ENCODE measurements around the gene CDK5R1. TPM values are rescaled to one million over a fixed set of nuclear protein-coding genes. Genes with fewer than 3 reads are reported as not detected.

The CDK5R1 gene
- total and polyA plus RNA-seq, 2 donors (not counting 1 experiment from before 2014, with no cell fraction given), result 0.33 to 0.56 TPM

- H3K4me3 ChIP-seq (replicated peaks in 1 of 4; ENCODE audit: control extremely low read depth in 1 of 4, insufficient read depth in 1 of 4, low read depth in 3 of 4, low read length in 4 of 4), result no peak overlapping the region
- H3K4me1 ChIP-seq (ENCODE audit: control insufficient read depth, extremely low read depth, insufficient read depth, low read length), result no peaks in the 10 kb centered on the region
- peaks cover 4% of the 10 kb centered on the region for H3K36me3 ChIP-seq (ENCODE audit: control insufficient read depth, insufficient read depth, low read length)
- no peak overlapping the region for H2AFZ ChIP-seq (ENCODE audit: low read length)
- H3K27me3 ChIP-seq (ENCODE audit: control insufficient read depth, insufficient read depth, low read length), result no peaks in the 10 kb centered on the region
- no peaks in the 10 kb centered on the region for H4K20me1 ChIP-seq (ENCODE audit: control insufficient read depth, extremely low read depth, insufficient read depth, low read length)
- H3K79me2 ChIP-seq (ENCODE audit: control insufficient read depth, insufficient read depth, low read length), result peaks cover 9% of the 10 kb centered on the region
- H3K4me2 ChIP-seq (ENCODE audit: extremely low read depth, insufficient read depth, low read length), result no peak overlapping the region
- no peaks in the 10 kb centered on the region for H3K9me3 ChIP-seq (ENCODE audit: control insufficient read depth, insufficient read depth, low read depth, low read length)
- no peak for TF ChIP-seq EZH2 (IDR thresholded peaks at IDR 0.05; ENCODE audit: low read length, missing control alignments)
- H3K27ac ChIP-seq (ENCODE audit: insufficient read depth, low read length), result no peak overlapping the region
- H3K9ac ChIP-seq (ENCODE audit: insufficient read depth, low read length), result no peak overlapping the region
- DNase-seq (ENCODE audit: low read depth in 2 of 2), result no peak
These were observed 26.7 kb upstream of the CDK5R1 start for GRCh38 chr17:32460054-32460453.

GRCh38 chr17:32461498-32461852 is 25.3 kb upstream of the CDK5R1 start:
- Histone ChIP-seq H3K79me2 (ENCODE audit: control insufficient read depth, insufficient read depth, low read length) (peaks cover 7% of the 10 kb centered on the region), H3K36me3 (ENCODE audit: control insufficient read depth, insufficient read depth, low read length) (peaks cover 2% of the 10 kb centered on the region), H3K4me1 (ENCODE audit: control insufficient read depth, extremely low read depth, insufficient read depth, low read length) (no peaks in the 10 kb centered on the region), H3K27me3 (ENCODE audit: control insufficient read depth, insufficient read depth, low read length) (no peaks in the 10 kb centered on the region), H3K4me3 (replicated peaks in 1 of 4; ENCODE audit: control extremely low read depth in 1 of 4, insufficient read depth in 1 of 4, low read depth in 3 of 4, low read length in 4 of 4) (no peak overlapping the region), H4K20me1 (ENCODE audit: control insufficient read depth, extremely low read depth, insufficient read depth, low read length) (no peaks in the 10 kb centered on the region), H3K27ac (ENCODE audit: insufficient read depth, low read length) (no peak overlapping the region), H3K4me2 (ENCODE audit: extremely low read depth, insufficient read depth, low read length) (no peak overlapping the region), H2AFZ (ENCODE audit: low read length) (no peak overlapping the region), H3K9me3 (ENCODE audit: control insufficient read depth, insufficient read depth, low read depth, low read length) (no peaks in the 10 kb centered on the region), H3K9ac (ENCODE audit: insufficient read depth, low read length) (no peak overlapping the region)
- no peak for DNase-seq (ENCODE audit: low read depth in 2 of 2)
- TF ChIP-seq, protein P1, sequence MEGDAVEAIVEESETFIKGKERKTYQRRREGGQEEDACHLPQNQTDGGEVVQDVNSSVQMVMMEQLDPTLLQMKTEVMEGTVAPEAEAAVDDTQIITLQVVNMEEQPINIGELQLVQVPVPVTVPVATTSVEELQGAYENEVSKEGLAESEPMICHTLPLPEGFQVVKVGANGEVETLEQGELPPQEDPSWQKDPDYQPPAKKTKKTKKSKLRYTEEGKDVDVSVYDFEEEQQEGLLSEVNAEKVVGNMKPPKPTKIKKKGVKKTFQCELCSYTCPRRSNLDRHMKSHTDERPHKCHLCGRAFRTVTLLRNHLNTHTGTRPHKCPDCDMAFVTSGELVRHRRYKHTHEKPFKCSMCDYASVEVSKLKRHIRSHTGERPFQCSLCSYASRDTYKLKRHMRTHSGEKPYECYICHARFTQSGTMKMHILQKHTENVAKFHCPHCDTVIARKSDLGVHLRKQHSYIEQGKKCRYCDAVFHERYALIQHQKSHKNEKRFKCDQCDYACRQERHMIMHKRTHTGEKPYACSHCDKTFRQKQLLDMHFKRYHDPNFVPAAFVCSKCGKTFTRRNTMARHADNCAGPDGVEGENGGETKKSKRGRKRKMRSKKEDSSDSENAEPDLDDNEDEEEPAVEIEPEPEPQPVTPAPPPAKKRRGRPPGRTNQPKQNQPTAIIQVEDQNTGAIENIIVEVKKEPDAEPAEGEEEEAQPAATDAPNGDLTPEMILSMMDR (conservative IDR thresholded peaks at IDR 0.05 in 1 of 2, IDR thresholded peaks at IDR 0.05 in 1 of 2; ENCODE audit: low read depth in 1 of 2, low read length in 2 of 2), result no peak
- TF ChIP-seq EZH2 (IDR thresholded peaks at IDR 0.05; ENCODE audit: low read length, missing control alignments), result no peak

DNA sequence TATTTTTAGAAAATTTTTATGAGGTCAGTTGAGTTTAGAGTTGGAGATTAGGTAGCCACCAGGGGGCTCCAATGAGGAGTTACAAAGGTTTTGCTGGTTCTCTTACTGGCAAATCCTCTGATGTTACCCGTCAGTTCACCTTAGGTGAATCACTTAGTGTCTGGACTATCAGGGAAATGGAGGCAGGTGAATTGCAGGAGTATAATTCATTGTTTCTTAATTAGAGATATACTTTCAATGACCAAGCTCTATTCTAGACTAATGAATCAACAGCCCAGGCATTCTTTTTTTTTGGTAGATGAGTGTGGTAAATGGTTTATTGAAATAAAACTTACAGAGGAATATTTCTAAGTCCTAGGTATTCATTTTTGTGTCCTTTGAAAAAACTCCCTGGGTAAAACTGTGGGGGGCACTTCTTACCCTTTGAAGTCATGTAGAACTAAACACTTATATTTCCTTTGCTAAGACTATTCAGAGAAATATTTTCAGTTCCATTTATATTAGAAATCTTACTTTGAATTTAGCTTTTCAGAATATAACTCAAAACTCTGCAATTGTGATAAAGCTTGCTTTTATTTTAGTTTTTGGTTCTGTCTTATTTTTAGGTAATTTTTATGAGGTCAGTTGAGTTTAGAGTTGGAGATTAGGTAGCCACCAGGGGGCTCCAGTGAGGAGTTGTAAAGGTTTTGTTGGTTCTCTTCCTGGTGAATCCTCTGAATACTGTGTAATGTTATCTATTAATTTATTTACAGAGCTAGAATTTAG is 24.8 kb upstream of the CDK5R1 start:
- Histone ChIP-seq H3K36me3 (ENCODE audit: control insufficient read depth, insufficient read depth, low read length) (peaks cover 2% of the 10 kb centered on the region), H3K4me1 (ENCODE audit: control insufficient read depth, extremely low read depth, insufficient read depth, low read length) (no peaks in the 10 kb centered on the region), H3K4me3 (replicated peaks in 1 of 4; ENCODE audit: control extremely low read depth in 1 of 4, insufficient read depth in 1 of 4, low read depth in 3 of 4, low read length in 4 of 4) (no peak overlapping the region), H4K20me1 (ENCODE audit: control insufficient read depth, extremely low read depth, insufficient read depth, low read length) (no peaks in the 10 kb centered on the region), H3K79me2 (ENCODE audit: control insufficient read depth, insufficient read depth, low read length) (peaks cover 5% of the 10 kb centered on the region), H3K4me2 (ENCODE audit: extremely low read depth, insufficient read depth, low read length) (no peak overlapping the region), H2AFZ (ENCODE audit: low read length) (no peak overlapping the region), H3K27ac (ENCODE audit: insufficient read depth, low read length) (no peak overlapping the region), H3K9me3 (ENCODE audit: control insufficient read depth, insufficient read depth, low read depth, low read length) (no peaks in the 10 kb centered on the region), H3K9ac (ENCODE audit: insufficient read depth, low read length) (no peak overlapping the region), H3K27me3 (ENCODE audit: control insufficient read depth, insufficient read depth, low read length) (no peaks in the 10 kb centered on the region)
- peak; percentile 51 to 63 for DNase-seq (ENCODE audit: low read depth in 2 of 2)
- TF ChIP-seq, protein P1 (conservative IDR thresholded peaks at IDR 0.05 in 1 of 2, IDR thresholded peaks at IDR 0.05 in 1 of 2; ENCODE audit: low read depth in 1 of 2, low read length in 2 of 2), result peak; percentile 48 to 68
- no peak for TF ChIP-seq EZH2 (IDR thresholded peaks at IDR 0.05; ENCODE audit: low read length, missing control alignments)

Measured in fibroblast of lung (primary cell).